ENCODE data around the gene CDR2. TPM values are rescaled to one million over a fixed set of nuclear protein-coding genes. Genes with fewer than 3 reads are reported as not detected.

The CDR2 gene
- total and polyA plus RNA-seq, 2 of the 13 experiments (the other 11 are each of a cell fraction or from before 2014, with no cell fraction given) = 59.0 to 78.9 TPM

DNA sequence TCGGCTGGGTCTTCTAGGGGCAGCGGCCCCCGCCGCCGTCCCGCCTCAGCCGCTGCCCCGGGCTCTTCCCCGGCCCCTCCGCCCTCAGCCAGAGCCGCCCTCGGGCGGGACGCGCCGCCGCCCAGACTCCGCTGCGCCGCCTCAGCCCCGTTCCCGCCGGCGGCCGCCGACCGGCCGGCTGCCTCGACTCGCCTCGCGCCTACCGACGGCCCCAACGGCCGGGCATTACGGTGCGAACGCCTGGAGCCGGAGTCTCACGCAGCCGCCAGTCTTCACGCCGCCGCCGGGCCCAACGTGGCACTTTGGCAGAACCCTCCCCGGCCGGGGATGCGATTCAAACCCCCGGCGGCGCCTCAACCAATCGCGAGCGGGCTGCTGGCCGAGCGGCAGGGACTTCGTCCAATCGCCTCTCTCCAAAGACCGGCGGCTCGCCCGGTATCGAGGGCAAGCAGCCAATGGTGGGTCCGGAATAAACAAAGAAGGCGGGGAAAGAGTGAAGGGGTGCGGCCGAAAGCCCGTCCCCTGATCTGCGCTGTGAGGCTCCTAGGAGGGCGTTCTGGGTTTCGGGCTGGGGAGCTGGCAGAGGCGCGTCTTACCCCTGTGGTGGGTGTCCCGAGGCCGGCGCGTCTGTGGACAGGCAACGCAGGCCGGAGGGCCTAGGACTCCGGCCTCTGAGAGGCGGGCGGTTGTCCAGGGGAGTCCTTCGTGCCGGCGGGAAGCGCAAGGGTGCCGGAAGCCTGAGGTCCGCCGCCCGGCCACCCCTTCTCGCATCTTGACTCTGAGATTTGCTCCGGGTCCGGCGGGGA is at the start of gene CDR2 (continued):
- TF ChIP-seq, protein P1, sequence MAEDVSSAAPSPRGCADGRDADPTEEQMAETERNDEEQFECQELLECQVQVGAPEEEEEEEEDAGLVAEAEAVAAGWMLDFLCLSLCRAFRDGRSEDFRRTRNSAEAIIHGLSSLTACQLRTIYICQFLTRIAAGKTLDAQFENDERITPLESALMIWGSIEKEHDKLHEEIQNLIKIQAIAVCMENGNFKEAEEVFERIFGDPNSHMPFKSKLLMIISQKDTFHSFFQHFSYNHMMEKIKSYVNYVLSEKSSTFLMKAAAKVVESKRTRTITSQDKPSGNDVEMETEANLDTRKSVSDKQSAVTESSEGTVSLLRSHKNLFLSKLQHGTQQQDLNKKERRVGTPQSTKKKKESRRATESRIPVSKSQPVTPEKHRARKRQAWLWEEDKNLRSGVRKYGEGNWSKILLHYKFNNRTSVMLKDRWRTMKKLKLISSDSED (CRISPR knock-in tag; IDR thresholded peaks at IDR 0.05) = no peak
- TF ChIP-seq BCL6 (CRISPR knock-in tag; IDR thresholded peaks at IDR 0.05) (peak; percentile 60), JARID2 (CRISPR knock-in tag; IDR thresholded peaks at IDR 0.05; ENCODE audit: insufficient replicate concordance) (no peak), ZNF713 (CRISPR knock-in tag; IDR thresholded peaks at IDR 0.05) (no peak; the same call in 1 of the 2 replicates), ONECUT2 (CRISPR knock-in tag; IDR thresholded peaks at IDR 0.05) (peak; percentile 42; the same call in 1 of the 2 replicates), ZNF3 (CRISPR knock-in tag; IDR thresholded peaks at IDR 0.05) (0 out of 2 replicates have a peak, but pooled peaks have one; percentile 41), ZBTB21 (CRISPR knock-in tag; IDR thresholded peaks at IDR 0.05) (no peak; the same call in 1 of the 2 replicates), ZNF230 (CRISPR knock-in tag; IDR thresholded peaks at IDR 0.05) (peak; percentile 76; the same call in 1 of the 2 replicates)
- TF ChIP-seq, protein P2, sequence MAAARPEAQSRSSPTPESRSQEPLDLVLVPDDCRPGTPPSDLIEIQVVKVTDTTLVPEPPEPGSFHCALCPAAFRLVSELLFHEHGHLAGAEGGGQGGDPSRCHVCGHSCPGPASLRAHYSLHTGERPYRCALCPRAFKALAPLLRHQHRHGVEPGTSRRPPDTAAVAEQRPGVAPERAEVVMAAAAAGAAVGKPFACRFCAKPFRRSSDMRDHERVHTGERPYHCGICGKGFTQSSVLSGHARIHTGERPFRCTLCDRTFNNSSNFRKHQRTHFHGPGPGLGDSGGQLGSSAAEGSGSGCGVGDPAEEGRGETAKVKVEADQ (CRISPR knock-in tag; IDR thresholded peaks at IDR 0.05; ENCODE audit: borderline replicate concordance) = no peak; the same call in none of the 2 replicates
- TF ChIP-seq, protein P3, sequence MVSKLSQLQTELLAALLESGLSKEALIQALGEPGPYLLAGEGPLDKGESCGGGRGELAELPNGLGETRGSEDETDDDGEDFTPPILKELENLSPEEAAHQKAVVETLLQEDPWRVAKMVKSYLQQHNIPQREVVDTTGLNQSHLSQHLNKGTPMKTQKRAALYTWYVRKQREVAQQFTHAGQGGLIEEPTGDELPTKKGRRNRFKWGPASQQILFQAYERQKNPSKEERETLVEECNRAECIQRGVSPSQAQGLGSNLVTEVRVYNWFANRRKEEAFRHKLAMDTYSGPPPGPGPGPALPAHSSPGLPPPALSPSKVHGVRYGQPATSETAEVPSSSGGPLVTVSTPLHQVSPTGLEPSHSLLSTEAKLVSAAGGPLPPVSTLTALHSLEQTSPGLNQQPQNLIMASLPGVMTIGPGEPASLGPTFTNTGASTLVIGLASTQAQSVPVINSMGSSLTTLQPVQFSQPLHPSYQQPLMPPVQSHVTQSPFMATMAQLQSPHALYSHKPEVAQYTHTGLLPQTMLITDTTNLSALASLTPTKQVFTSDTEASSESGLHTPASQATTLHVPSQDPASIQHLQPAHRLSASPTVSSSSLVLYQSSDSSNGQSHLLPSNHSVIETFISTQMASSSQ (IDR thresholded peaks at IDR 0.05; ENCODE audit: low read depth) = no peak
- TF ChIP-seq, protein P3 (CRISPR knock-in tag; IDR thresholded peaks at IDR 0.05; ENCODE audit: borderline replicate concordance) = peak; percentile 65; the same call in 1 of the 2 replicates
- TF ChIP-seq, protein P4, sequence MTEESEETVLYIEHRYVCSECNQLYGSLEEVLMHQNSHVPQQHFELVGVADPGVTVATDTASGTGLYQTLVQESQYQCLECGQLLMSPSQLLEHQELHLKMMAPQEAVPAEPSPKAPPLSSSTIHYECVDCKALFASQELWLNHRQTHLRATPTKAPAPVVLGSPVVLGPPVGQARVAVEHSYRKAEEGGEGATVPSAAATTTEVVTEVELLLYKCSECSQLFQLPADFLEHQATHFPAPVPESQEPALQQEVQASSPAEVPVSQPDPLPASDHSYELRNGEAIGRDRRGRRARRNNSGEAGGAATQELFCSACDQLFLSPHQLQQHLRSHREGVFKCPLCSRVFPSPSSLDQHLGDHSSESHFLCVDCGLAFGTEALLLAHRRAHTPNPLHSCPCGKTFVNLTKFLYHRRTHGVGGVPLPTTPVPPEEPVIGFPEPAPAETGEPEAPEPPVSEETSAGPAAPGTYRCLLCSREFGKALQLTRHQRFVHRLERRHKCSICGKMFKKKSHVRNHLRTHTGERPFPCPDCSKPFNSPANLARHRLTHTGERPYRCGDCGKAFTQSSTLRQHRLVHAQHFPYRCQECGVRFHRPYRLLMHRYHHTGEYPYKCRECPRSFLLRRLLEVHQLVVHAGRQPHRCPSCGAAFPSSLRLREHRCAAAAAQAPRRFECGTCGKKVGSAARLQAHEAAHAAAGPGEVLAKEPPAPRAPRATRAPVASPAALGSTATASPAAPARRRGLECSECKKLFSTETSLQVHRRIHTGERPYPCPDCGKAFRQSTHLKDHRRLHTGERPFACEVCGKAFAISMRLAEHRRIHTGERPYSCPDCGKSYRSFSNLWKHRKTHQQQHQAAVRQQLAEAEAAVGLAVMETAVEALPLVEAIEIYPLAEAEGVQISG (CRISPR knock-in tag; IDR thresholded peaks at IDR 0.05) = peak; percentile 84
- TF ChIP-seq, protein P5, sequence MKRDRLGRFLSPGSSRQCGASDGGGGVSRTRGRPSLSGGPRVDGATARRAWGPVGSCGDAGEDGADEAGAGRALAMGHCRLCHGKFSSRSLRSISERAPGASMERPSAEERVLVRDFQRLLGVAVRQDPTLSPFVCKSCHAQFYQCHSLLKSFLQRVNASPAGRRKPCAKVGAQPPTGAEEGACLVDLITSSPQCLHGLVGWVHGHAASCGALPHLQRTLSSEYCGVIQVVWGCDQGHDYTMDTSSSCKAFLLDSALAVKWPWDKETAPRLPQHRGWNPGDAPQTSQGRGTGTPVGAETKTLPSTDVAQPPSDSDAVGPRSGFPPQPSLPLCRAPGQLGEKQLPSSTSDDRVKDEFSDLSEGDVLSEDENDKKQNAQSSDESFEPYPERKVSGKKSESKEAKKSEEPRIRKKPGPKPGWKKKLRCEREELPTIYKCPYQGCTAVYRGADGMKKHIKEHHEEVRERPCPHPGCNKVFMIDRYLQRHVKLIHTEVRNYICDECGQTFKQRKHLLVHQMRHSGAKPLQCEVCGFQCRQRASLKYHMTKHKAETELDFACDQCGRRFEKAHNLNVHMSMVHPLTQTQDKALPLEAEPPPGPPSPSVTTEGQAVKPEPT (CRISPR knock-in tag; IDR thresholded peaks at IDR 0.05; ENCODE audit: low read depth) = peak; percentile 83; the same call in 1 of the 2 replicates
- TF ChIP-seq, protein P6, sequence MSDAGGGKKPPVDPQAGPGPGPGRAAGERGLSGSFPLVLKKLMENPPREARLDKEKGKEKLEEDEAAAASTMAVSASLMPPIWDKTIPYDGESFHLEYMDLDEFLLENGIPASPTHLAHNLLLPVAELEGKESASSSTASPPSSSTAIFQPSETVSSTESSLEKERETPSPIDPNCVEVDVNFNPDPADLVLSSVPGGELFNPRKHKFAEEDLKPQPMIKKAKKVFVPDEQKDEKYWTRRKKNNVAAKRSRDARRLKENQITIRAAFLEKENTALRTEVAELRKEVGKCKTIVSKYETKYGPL (CRISPR knock-in tag; IDR thresholded peaks at IDR 0.05) = 0 out of 2 replicates have a peak, but pooled peaks have one; percentile 58

Measured in HepG2 (cell line).